HG03575 (cell line): ENCODE measurements around the gene ARL2BP.

Experiments used
- ATAC-seq: cut with Tn5 transposase; IDR thresholded peaks from one replicate; pipeline ENCODE4 v1.9.1; 2021; ENCODE audit not compliant: unreplicated experiment, insufficient number of reproducible peaks, low FRiP score; ENCODE audit errors: extremely low read depth

The ARL2BP gene

DNA sequence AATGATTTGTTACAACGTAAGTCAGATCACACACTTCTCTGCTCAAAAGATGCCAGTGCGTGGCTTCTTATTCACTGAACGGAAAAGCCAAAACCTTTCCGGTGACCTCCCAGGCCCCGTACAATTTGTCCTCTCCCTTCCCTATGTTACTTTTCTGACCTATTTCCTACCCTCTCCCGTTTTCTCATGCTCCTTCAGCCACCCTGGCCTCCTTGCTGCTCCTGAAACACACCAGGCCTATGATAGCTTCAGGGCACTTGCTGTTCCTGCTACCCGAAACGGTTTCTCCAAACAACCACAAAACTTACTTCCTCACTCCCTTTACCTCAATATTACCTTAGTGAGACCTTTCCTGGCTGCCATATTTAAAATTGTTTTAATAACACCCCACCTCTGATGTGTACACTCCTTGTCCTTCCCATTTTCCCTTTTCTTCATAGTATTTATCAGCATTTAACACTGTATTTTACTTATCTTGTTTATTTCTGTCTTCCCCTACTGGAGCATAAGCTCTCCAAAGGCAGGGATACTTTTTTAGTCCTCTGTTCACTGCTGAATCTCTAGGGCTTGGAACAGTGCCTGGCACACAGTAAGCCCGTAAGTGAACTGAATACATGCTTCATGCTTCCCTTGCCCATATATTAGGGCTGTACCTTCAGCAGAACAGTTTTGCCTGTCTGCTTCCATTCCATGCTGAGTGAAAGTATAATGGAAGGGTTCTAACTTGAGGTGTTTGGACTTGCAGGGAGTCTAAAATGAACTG, 10.9 kb upstream of the ARL2BP start:
- ATAC-seq, result no peak

DNA sequence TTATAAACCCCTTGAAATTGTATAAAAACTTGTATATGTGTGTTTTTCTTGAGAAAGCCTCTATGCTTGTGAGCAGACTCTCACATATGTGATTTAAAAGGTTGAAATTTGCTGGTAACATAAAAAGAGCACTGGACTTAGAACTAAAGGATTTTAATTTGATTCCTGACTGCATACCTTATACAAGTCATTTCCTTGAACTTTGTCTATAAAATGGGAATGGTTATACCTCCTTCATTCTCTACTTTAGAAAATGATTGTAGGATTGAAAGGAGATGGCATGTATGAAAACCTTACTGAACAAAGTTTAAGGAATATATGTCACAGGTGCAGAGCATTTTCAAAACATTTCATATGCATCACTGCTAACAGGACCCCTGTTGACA, 10.4 kb upstream of the ARL2BP start:
- no peak for ATAC-seq

DNA sequence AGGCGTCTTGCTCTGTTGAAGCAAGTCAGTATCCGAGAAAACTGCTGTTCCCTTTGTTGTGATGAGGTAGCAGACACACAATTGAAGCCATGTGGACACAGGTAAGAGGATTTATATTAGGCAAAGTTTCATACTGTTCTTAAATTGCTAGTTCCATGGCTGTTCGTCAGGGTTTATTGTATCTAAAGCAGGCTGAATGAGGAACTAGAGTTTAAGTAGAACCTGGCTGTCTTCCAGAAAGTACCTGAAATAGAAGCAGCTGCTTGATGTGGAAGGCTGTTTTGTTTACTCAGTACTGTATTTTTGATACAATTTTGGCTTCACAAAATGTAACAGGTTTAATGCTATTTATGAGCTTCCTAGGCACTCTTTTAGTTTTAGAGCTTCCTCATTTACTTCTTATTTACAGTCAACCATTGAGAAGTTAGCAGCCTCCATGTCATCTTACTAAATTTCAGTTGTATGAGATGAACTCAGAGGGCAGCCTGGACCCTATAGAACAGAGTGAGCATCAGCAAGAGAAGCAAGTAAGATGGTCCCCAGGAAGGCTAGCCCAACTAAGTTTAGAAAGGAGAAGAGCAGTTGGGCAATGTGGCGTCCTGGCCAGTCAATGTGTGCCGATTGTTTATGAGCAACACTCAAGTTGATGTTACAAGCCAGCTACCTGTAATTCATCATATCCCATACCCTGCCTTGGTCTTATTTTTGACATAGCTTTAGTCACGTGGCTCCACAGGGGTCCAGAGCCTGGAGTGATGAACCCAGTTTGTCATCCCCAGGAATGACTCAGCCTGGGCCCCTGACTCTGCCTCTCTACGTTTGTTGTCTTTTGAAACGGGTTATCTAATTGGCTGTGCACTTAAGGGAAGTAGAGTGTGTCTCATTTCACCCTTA, 9.7 kb upstream of the ARL2BP start:
- ATAC-seq, result no peak

DNA sequence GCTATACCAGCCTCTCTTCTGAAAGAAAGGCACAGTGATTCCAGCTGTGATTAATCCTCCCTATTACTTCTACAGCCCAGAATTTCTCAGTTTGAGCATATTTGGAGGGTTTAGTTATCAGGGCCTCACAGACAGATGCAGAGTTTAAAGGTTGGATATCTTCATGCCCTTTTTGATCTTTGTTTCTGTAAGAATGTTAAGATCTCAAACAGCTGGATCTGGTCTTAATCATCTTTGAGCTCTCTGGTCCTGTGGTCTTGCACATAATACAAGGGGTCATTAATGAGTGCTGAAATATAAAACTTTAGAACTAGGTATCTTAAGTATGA, 9.1 kb upstream of the ARL2BP start:
- no peak for ATAC-seq

GRCh38 chr16:57238682-57239081, 6.4 kb upstream of the ARL2BP start:
- no peak for ATAC-seq

- ATAC-seq, result no peak
These were observed 6.0 kb upstream of the ARL2BP start for GRCh38 chr16:57239107-57239506.

DNA sequence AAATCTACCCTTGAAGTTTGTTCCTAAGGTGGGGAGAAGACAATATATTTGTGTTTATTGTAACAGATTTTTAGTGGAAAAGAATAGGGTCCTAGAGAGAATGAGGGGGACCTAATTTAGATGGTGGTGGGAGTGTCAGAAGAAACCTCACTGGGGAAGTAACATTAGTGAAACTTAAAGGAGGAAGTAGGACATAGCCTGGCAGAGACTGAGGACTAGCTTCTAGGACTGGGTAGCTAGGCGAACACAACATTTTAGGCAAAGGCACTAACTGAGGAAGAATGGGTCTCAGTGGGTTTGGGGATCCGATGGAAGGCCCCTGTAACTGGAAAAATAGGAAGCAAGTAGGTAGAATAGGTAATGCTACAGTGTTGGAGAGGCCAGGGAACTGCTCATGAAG, 4.2 kb upstream of the ARL2BP start:
- no peak for ATAC-seq

DNA sequence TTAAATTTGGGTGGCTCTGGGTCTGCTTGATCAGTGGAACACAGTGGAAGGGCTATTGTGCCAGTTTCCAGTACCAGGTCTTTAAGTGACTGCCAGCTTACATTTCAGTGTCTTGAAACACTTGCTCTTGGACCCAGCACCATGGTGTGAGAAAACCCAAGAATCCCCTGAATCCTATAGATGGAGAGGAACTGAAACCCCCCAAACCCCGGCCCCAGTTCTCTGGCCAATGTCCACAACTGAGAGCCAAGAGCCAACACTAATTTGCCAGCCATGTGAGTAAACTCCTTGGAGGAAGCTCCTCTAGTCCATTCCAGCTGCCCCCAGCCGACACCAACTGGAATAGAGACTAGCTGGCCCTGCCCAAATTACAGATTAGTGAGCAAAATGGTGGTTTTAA, 2.4 kb upstream of the ARL2BP start:
- no peak for ATAC-seq

DNA sequence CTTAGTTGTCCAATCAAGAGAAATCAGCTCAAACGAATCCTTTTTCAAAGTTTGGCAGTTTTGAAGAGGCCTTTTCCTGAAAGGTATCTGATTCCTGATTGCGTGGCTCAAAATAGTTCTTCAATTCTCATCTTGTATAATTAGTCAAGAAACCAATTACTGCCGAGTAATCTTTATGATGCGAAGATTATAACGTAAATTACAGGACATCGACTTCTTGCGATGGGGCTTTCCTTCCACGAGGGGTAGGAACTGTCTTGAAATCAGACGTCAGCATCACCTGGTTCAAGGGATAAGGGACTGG, 644 bp upstream of the ARL2BP start:
- no peak for ATAC-seq

GRCh38 chr16:57245472-57246113, 534 bp downstream of the ARL2BP start:
- no peak for ATAC-seq

GRCh38 chr16:57251352-57251751, 6.3 kb downstream of the ARL2BP start:
- ATAC-seq, result no peak

GRCh38 chr16:57252148-57252721, 7.2 kb downstream of the ARL2BP start:
- ATAC-seq, result no peak

DNA sequence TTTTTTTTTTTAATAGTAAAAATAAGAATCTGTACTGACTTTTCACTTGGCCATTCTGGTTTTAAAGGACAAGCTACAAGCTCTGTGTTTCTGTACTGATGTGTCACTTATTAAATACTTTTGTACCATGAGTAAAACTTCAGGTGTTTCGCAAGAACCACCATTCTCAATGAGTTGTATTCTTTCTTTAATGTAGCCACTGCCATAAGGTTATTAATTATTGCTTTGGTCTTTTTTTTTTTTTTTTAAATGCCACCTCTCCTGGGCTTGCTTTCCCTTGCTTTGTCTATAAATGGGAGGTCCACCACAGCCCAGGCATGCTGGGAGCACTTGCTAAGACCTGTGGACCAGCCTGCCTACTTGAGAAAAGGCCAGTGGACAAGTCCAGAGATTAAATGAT, 8.4 kb downstream of the ARL2BP start:
- no peak for ATAC-seq

DNA sequence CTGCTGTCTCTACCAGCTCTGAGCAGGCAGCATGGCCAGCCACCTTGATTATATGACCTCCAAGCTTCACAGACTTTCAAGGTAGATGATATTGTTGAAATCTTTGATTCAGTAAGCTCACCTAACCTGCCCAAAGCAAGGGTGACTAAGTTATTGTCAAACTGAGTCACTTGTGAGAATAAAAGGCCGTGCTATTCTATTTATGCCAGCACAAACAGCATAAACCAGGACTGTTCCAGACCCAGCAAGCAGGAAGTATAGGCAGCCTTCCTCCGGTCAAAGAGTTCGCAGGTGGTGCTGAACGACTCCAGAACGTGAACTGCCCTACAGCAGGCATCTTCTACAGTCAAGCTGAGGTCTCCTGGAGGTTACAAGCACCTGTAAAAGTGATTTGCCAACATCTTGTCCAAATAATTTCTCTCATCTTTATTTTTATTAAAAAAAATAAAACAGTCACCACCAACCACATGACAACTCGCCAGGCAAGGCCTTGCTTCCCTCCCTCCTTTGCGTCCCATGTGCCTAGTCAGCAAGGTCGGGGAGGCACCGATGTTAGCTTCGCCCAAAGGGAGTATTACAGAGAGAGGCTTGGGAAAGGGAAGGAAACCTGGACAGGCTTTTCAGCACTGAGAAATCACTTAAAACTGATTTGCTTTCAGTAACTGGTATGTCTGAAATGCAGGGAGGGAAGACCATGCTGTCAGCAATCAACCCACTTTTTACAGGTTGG, 10.8 kb downstream of the ARL2BP start:
- ATAC-seq, result no peak

DNA sequence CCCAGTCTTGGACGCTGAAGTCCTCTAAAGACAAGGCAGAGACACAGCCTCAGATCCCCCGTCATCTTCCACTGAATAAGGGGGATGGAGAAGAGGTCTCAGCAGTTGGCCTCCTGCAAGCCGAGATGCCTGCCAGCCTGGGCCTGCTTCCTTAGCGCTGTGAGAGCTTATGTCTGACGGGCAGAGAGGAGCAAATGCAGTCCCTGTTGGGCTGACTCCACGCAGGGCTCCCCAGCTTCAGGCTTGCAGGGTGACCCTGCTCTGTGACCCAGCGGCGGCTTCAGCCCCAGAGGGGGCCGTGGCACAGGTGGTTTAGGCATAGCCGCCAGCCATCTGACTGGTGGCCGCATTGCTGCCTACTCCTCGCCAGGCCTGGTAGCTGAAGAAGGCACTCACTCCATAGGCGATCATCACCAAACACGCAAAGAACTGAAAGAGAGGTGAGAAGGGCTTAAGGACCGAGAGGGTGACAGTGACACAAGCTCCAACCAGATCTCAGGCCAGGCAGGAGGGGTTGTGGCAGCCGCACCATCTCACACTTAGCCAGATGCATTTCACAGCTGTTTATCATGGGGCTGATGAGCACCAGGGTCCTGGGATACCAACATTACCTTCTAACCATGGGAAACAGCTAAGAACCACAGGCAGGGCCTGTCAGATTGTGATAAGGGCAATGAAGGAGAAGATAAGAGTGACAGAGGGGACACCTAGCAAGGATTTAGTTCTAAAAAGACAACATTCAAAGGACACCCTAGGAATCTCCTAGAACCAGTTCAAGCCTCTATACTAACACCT, 11.7 kb downstream of the ARL2BP start:
- ATAC-seq, result no peak

DNA sequence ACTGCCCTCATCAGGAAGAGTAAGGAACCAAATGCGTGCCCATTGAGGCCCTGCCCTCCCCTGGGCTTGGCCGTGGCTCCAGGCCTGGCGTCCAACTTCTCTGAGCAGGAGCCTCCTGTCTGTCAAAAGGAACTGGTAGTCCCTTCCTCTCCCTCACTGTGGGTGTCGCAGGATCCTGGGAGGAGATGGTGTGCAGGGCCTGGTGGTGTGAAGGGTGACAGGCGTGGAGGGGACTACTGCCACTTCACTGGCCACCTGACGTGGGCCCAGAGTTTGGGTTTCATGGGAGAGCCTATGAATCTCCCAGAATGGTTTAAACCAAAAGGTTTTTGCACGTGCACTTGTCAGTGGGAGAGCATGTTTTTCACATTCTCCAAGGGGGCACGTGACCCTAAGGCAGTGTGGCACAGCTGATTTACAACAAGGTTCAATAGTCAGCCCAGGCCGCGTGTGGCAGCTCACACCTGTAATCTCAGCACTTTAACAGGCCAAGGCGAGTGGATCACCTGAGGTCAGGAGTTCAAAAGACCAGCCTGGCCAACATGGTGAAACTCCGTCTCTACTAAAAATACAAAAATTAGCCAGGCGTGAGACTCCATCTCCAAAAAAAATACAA, 12.5 kb downstream of the ARL2BP start:
- ATAC-seq, result no peak

GRCh38 chr16:57258226-57258909, 13.3 kb downstream of the ARL2BP start:
- ATAC-seq, result no peak
